Keratinocyte (primary cell): Measurements from ENCODE around the gene EML2. TPM values are rescaled to one million over a fixed set of nuclear protein-coding genes. Genes with fewer than 3 reads are reported as not detected.

Source experiments
- DNase-seq: peaks from one replicate; pipeline ENCODE4 v3.0.0-alpha.2; 2011; ENCODE audit warnings: low read depth, missing footprints, low spot score
- FAIRE-seq: peaks from 2 replicates; lab custom pipeline; 2011; peaks lifted over from hg19 to GRCh38; lab: Jason Lieb, UNC
- H2AFZ ChIP-seq: 2 replicates; pipeline ENCODE4 v1.6.0; 2012; ENCODE audit warnings: low read length, control low read depth, inconsistent platforms; ENCODE audit not compliant: control insufficient read depth
- H3K27ac ChIP-seq: 2 replicates; pipeline ENCODE4 v1.5.1; 2011; ENCODE audit warnings: low read length; ENCODE audit not compliant: control insufficient read depth, insufficient read depth
- H3K27me3 ChIP-seq: 3 replicates; pipeline ENCODE4 v1.6.0; 2011; ENCODE audit warnings: low read length; ENCODE audit not compliant: control insufficient read depth, insufficient read depth; ENCODE audit errors: extremely low read depth
- H3K36me3 ChIP-seq, 2 experiments: 2 replicates in 1 of 2; 3 replicates in 1 of 2; pipeline ENCODE4 v1.5.1; 2011; ENCODE audit warnings: low read length in 2 of 2, mild to moderate bottlenecking in 1 of 2; ENCODE audit not compliant: control insufficient read depth in 2 of 2, insufficient read depth in 2 of 2; ENCODE audit errors: extremely low read depth in 1 of 2
- H3K4me1 ChIP-seq: 3 replicates; pipeline ENCODE4 v1.5.1; 2011; ENCODE audit warnings: low read length; ENCODE audit not compliant: control insufficient read depth, insufficient read depth; ENCODE audit errors: extremely low read depth
- H3K4me2 ChIP-seq: 3 replicates; pipeline ENCODE4 v1.6.0; 2011; ENCODE audit warnings: low read depth, low read length; ENCODE audit not compliant: control insufficient read depth, insufficient read depth; ENCODE audit errors: extremely low read depth
- H3K4me3 ChIP-seq, 3 experiments: fragments of 200-600 bp in 1 of 3; sonication (generic) in 1 of 3; 2 replicates in 2 of 3; 3 replicates in 1 of 3; pipeline ENCODE4 v1.5.1; 2011 to 2016; ENCODE audit warnings: low read length in 3 of 3, mild to moderate bottlenecking in 3 of 3, control low read depth in 2 of 3, inconsistent platforms in 1 of 3, low read depth in 1 of 3, mixed read lengths in 1 of 3, mixed run types in 1 of 3, moderate library complexity in 1 of 3; ENCODE audit not compliant: control insufficient read depth in 2 of 3, insufficient read depth in 2 of 3; ENCODE audit errors: extremely low read depth in 1 of 3
- H3K79me2 ChIP-seq: 2 replicates; pipeline ENCODE4 v1.6.0; 2012; ENCODE audit warnings: low read length; ENCODE audit not compliant: control insufficient read depth, insufficient read depth
- H3K9ac ChIP-seq: 3 replicates; pipeline ENCODE4 v1.6.0; 2011; ENCODE audit warnings: low read length; ENCODE audit not compliant: control insufficient read depth, insufficient read depth; ENCODE audit errors: extremely low read depth
- H3K9me1 ChIP-seq: 3 replicates; pipeline ENCODE4 v1.6.0; 2011; ENCODE audit warnings: low read length; ENCODE audit not compliant: control insufficient read depth, insufficient read depth; ENCODE audit errors: extremely low read depth
- H3K9me3 ChIP-seq: 2 replicates; pipeline ENCODE4 v1.5.1; 2012; ENCODE audit warnings: low read depth, low read length; ENCODE audit not compliant: control insufficient read depth
- H4K20me1 ChIP-seq: 3 replicates; pipeline ENCODE4 v1.6.0; 2011; ENCODE audit warnings: low read length; ENCODE audit not compliant: control insufficient read depth, insufficient read depth; ENCODE audit errors: extremely low read depth
- CTCF ChIP-seq, 3 experiments: IDR thresholded peaks in 1 of 3; conservative IDR thresholded peaks in 1 of 3; optimal IDR thresholded peaks in 1 of 3; 2 replicates in 2 of 3; 3 replicates in 1 of 3; pipeline versions ENCODE3 to v1.5.1; 2011; ENCODE audit warnings: low read length in 3 of 3, mild to moderate bottlenecking in 3 of 3, moderate library complexity in 2 of 3, control low read depth in 1 of 3, inconsistent platforms in 1 of 3; ENCODE audit not compliant: insufficient read depth in 2 of 3; ENCODE audit errors: extremely low read depth in 1 of 3
- EZH2 ChIP-seq: IDR thresholded peaks from one replicate; pipeline ENCODE4 v1.6.1; 2012; ENCODE audit warnings: inconsistent platforms, mild to moderate bottlenecking, low read length, moderate library complexity
- dilution Hi-C: fragments of 300-500 bp; cut with MboI; formaldehyde crosslinking; loops from one replicate; pipeline ENCODE4 v1.7.0; 2020; ENCODE audit warnings: low sequenced_read_pairs; ENCODE audit not compliant: extremely low pct_ligation_motif_present
- polyA plus RNA-seq, 5 experiments: library from polyadenylated mRNA; depleted of rRNA in 3 of 5; stranded (reverse) in 3 of 5; stranded (forward) in 1 of 5; unstranded in 1 of 5; fragments of >200 nt; gene quantifications; 1 replicate in 1 of 5; 2 replicates in 3 of 5; 3 replicates in 1 of 5; pipeline versions ENCODE4 v1.2.1 to v1.2.3, GENCODE V29; 2011 to 2012; ENCODE audit warnings: missing spikeins in 2 of 5, low read depth in 1 of 5, low replicate concordance in 1 of 5

EML2 gene
- polyA plus RNA-seq, 1 donor (not counting 4 experiments of a cell fraction or from before 2014, with no cell fraction given) = 43.4 TPM

- H3K4me1 ChIP-seq = peaks cover 23% of the 10 kb centered on the region
- TF ChIP-seq EZH2 (no peak), CTCF (optimal IDR thresholded peaks at IDR 0.05 in 1 of 3, IDR thresholded peaks at IDR 0.05 in 1 of 3, conservative IDR thresholded peaks at IDR 0.05 in 1 of 3; ENCODE audit: extremely low read depth in 1 of 3, insufficient read depth in 2 of 3, low read length in 3 of 3) (no peak)
- peaks cover 25 to 39% of the 10 kb centered on the region in 2 experiments for H3K36me3 ChIP-seq
- DNase-seq (peak; percentile 74), FAIRE-seq (peak; percentile 88)
- H3K4me2 ChIP-seq = peak overlapping the region; percentile 80
- peak overlapping the region in 2 of 3 experiments; percentile 10 to 21 for H3K4me3 ChIP-seq
- no peaks in the 10 kb centered on the region for H3K27me3 ChIP-seq
- no peaks in the 10 kb centered on the region for H4K20me1 ChIP-seq
- no peaks in the 10 kb centered on the region for H3K9me3 ChIP-seq
- H3K9ac ChIP-seq = peak overlapping the region; percentile 69
- dilution Hi-C loops = no loop called here
- peak overlapping the region; percentile 96 for H3K27ac ChIP-seq
- peak overlapping the region; percentile 50 for H2AFZ ChIP-seq
- no peaks in the 10 kb centered on the region for H3K79me2 ChIP-seq
- H3K9me1 ChIP-seq = no peaks in the 10 kb centered on the region
These were observed 25.1 kb downstream of the EML2 start for GRCh38 chr19:45613926-45614725.

GRCh38 chr19:45608948-45609347, 30.2 kb downstream of the EML2 start:
- no peak for DNase-seq
- Histone ChIP-seq H3K4me3 (no peak overlapping the region), H3K9ac (no peak overlapping the region), H3K27ac (no peak overlapping the region), H3K79me2 (no peaks in the 10 kb centered on the region), H3K27me3 (no peaks in the 10 kb centered on the region), H3K4me1 (peaks cover 13% of the 10 kb centered on the region), H2AFZ (no peak overlapping the region), H3K4me2 (no peak overlapping the region), H4K20me1 (no peaks in the 10 kb centered on the region), H3K9me3 (no peaks in the 10 kb centered on the region), H3K36me3 (peaks cover 13 to 25% of the 10 kb centered on the region in 2 experiments), H3K9me1 (no peaks in the 10 kb centered on the region)
- no peak for FAIRE-seq
- dilution Hi-C loops = no loop called here
- no peak for TF ChIP-seq EZH2
- no peak for TF ChIP-seq CTCF (optimal IDR thresholded peaks at IDR 0.05 in 1 of 3, IDR thresholded peaks at IDR 0.05 in 1 of 3, conservative IDR thresholded peaks at IDR 0.05 in 1 of 3; ENCODE audit: extremely low read depth in 1 of 3, insufficient read depth in 2 of 3, low read length in 3 of 3)
